Measurements from ENCODE around the gene NOC3L.

NOC3L gene

DNA sequence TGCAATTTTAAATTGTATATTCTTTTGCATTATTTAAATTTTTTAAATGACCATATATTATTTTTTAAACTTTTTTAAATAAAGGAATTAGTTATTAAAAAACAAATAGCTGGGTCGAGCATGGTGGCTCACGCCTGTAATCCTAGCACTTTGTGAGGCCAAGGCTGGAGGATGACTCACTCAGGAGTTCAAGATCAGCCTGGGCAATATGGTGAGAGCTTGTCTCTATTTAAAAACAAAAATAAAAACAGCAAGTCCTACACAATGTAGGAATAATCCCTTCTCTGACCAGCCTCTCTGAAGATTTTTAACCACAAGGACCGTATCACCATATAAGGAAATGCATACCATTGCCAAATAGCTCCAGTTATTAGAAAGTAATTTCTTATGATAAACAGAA is 19.6 kb downstream of the NOC3L start:
- Histone ChIP-seq H3K27ac (ENCODE audit: low read depth, low read length) (no peak overlapping the region), H3K4me3 (ENCODE audit: low read depth in 1 of 5, low read length in 5 of 5) (no peak overlapping the region), H3K4me1 (ENCODE audit: control insufficient read depth in 5 of 5, insufficient read depth in 5 of 5, low read length in 5 of 5) (no peaks in the 10 kb centered on the region), H3K9me3 (ENCODE audit: control insufficient read depth in 5 of 5, low read length in 5 of 5) (no peaks in the 10 kb centered on the region), H3K9ac (ENCODE audit: low read length in 5 of 5) (no peak overlapping the region), H3K27me3 (ENCODE audit: control insufficient read depth in 5 of 5, insufficient read depth in 4 of 5, low read length in 5 of 5) (no peaks in the 10 kb centered on the region), H3K36me3 (ENCODE audit: control insufficient read depth in 5 of 5, insufficient read depth in 5 of 5, low read length in 5 of 5) (peaks cover 42 to 61% (median 49%) of the 10 kb centered on the region in 5 donors)

DNA sequence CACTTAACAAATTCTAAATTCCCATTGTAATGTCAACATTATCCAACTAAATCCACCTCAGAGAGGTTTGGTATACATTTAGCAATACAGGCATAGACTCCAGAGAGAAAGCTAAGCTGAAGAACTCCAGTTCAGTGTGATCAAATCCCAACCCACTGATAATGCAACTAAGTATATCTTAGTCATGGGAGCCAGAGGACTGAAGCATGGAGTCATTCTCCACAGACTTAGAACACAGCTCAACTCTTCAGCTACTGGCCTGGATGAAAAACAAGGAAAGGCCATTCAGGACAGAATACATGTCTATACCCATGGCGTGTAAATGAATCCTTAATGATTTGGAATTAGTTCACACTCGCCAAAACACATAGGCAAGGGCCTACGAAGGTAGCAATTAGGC is 27.9 kb downstream of the NOC3L start:
- Histone ChIP-seq H3K27me3 (ENCODE audit: control insufficient read depth in 5 of 5, insufficient read depth in 4 of 5, low read length in 5 of 5) (no peaks in the 10 kb centered on the region), H3K9ac (ENCODE audit: low read length in 5 of 5) (no peak overlapping the region), H3K4me3 (ENCODE audit: low read depth in 1 of 5, low read length in 5 of 5) (no peak overlapping the region), H3K9me3 (ENCODE audit: control insufficient read depth in 5 of 5, low read length in 5 of 5) (no peaks in the 10 kb centered on the region), H3K4me1 (ENCODE audit: control insufficient read depth in 5 of 5, insufficient read depth in 5 of 5, low read length in 5 of 5) (no peaks in the 10 kb centered on the region), H3K27ac (ENCODE audit: low read depth, low read length) (no peak overlapping the region), H3K36me3 (ENCODE audit: control insufficient read depth in 5 of 5, insufficient read depth in 5 of 5, low read length in 5 of 5) (peaks cover 57 to 84% (median 65%) of the 10 kb centered on the region in 5 donors)

DNA sequence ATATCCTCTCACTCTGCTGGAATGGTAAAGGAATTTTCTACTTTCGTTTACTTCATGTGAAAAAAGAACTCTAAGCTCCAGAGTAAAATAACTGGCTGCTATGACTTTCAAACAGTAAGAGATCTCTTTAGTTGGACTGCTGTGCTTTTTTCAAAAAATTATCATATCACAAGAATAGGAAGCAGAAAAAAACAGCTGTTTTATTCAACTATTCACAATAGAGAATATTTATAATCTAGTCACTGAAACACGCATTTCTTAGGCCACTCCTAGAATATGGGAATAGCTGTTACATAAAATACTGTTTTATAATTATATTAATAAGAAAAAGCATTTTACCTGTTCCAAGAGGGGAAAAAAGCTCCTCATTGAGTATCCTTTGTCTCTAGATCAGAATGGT is 29.7 kb downstream of the NOC3L start:
- H3K4me1 ChIP-seq (ENCODE audit: control insufficient read depth in 5 of 5, insufficient read depth in 5 of 5, low read length in 5 of 5), result no peaks in the 10 kb centered on the region
- no peak overlapping the region for H3K9ac ChIP-seq (ENCODE audit: low read length in 5 of 5)
- H3K9me3 ChIP-seq (ENCODE audit: control insufficient read depth in 5 of 5, low read length in 5 of 5), result no peaks in the 10 kb centered on the region
- no peak overlapping the region for H3K4me3 ChIP-seq (ENCODE audit: low read depth in 1 of 5, low read length in 5 of 5)
- no peaks in the 10 kb centered on the region for H3K27me3 ChIP-seq (ENCODE audit: control insufficient read depth in 5 of 5, insufficient read depth in 4 of 5, low read length in 5 of 5)
- H3K27ac ChIP-seq (ENCODE audit: low read depth, low read length), result no peak overlapping the region
- peaks cover 44 to 67% (median 50%) of the 10 kb centered on the region in 5 donors for H3K36me3 ChIP-seq (ENCODE audit: control insufficient read depth in 5 of 5, insufficient read depth in 5 of 5, low read length in 5 of 5)

DNA sequence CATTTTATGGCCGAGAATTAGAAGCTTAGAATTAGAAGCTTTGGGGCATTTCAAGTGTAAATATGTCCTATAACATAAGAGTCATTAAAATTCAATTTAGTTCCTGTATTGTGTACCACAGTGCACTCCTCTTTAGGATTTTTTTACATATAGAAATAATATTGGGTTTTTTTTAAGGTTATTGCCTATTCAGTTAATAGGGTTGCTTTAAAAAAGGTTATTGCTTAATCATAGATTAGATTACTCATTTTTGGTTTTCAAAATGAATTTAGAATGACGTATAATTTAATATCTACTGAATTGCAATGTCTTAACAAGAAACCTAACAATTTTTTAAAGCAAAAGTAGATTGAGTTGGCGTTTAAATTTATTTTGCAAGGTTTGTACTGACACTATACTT is 34.1 kb downstream of the NOC3L start:
- Histone ChIP-seq H3K27ac (ENCODE audit: low read depth, low read length) (no peak overlapping the region), H3K4me1 (ENCODE audit: control insufficient read depth in 5 of 5, insufficient read depth in 5 of 5, low read length in 5 of 5) (peaks cover 0 to 6% (median 0%) of the 10 kb centered on the region in 5 donors), H3K36me3 (ENCODE audit: control insufficient read depth in 5 of 5, insufficient read depth in 5 of 5, low read length in 5 of 5) (peaks cover 21 to 58% (median 39%) of the 10 kb centered on the region in 5 donors), H3K9me3 (ENCODE audit: control insufficient read depth in 5 of 5, low read length in 5 of 5) (no peaks in the 10 kb centered on the region), H3K27me3 (ENCODE audit: control insufficient read depth in 5 of 5, insufficient read depth in 4 of 5, low read length in 5 of 5) (no peaks in the 10 kb centered on the region), H3K9ac (ENCODE audit: low read length in 5 of 5) (no peak overlapping the region), H3K4me3 (ENCODE audit: low read depth in 1 of 5, low read length in 5 of 5) (no peak overlapping the region)

DNA sequence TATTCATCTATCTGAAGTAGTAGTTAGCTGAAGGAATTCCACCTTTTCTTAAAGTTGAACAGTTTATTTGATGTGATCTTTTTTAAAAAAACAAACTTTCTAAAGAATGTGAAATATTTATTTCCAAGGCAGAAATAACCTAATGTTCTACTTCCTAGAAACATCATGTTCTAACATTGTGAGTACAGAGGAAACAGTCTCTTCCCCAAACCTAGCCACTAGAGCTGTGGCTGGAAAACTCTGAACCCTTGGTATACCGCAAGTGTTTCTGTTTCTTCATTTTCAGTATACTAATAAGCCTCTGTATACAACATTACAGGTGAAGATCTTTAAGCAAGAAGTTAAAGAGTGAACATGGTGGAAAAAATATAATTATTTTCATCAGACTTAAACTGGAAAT is 35.1 kb downstream of the NOC3L start:
- Histone ChIP-seq H3K4me3 (ENCODE audit: low read depth in 1 of 5, low read length in 5 of 5) (no peak overlapping the region), H3K9ac (ENCODE audit: low read length in 5 of 5) (no peak overlapping the region), H3K27me3 (ENCODE audit: control insufficient read depth in 5 of 5, insufficient read depth in 4 of 5, low read length in 5 of 5) (no peaks in the 10 kb centered on the region), H3K27ac (ENCODE audit: low read depth, low read length) (no peak overlapping the region), H3K4me1 (ENCODE audit: control insufficient read depth in 5 of 5, insufficient read depth in 5 of 5, low read length in 5 of 5) (peaks cover 0 to 6% (median 0%) of the 10 kb centered on the region in 5 donors), H3K9me3 (ENCODE audit: control insufficient read depth in 5 of 5, low read length in 5 of 5) (no peaks in the 10 kb centered on the region), H3K36me3 (ENCODE audit: control insufficient read depth in 5 of 5, insufficient read depth in 5 of 5, low read length in 5 of 5) (peaks cover 23 to 63% (median 39%) of the 10 kb centered on the region in 5 donors)

DNA sequence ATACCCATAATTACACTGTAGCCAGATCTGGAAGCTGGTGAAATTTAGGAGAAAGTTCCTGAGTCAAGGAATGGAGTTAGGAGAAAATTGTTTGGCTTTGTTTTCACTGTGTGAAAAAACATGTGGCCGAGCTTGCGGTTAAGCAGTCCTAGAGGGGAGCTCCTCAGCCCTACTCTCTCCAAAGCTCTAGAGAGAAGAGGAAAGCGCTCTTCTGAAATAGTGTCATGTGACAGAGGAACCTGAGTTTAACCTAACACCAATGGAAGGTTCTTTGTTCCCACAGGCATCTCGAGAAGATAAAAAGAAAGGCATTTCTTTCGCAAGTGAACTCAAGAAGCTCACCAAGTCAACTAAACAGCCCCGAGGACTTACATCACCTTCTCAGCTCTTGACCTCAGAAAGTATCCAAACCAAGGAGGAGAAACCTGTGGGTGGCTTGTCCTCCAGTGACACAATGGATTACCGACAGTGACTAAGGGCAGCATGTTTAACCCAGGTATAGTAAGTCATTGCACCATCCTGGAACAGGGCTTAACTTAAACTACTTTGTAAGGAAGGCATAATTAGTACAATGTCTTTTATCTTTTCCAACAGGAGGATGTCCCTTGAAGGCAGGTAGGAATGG is 38.0 kb downstream of the NOC3L start:
- H3K9ac ChIP-seq (ENCODE audit: low read length in 5 of 5), result no peak overlapping the region
- H3K4me3 ChIP-seq (ENCODE audit: low read depth in 1 of 5, low read length in 5 of 5), result no peak overlapping the region
- H3K27me3 ChIP-seq (ENCODE audit: control insufficient read depth in 5 of 5, insufficient read depth in 4 of 5, low read length in 5 of 5), result no peaks in the 10 kb centered on the region
- H3K27ac ChIP-seq (ENCODE audit: low read depth, low read length), result no peak overlapping the region
- peaks cover 0 to 6% (median 3%) of the 10 kb centered on the region in 5 donors for H3K4me1 ChIP-seq (ENCODE audit: control insufficient read depth in 5 of 5, insufficient read depth in 5 of 5, low read length in 5 of 5)
- H3K36me3 ChIP-seq (ENCODE audit: control insufficient read depth in 5 of 5, insufficient read depth in 5 of 5, low read length in 5 of 5), result peaks cover 19 to 46% (median 30%) of the 10 kb centered on the region in 5 donors
- H3K9me3 ChIP-seq (ENCODE audit: control insufficient read depth in 5 of 5, low read length in 5 of 5), result no peaks in the 10 kb centered on the region

DNA sequence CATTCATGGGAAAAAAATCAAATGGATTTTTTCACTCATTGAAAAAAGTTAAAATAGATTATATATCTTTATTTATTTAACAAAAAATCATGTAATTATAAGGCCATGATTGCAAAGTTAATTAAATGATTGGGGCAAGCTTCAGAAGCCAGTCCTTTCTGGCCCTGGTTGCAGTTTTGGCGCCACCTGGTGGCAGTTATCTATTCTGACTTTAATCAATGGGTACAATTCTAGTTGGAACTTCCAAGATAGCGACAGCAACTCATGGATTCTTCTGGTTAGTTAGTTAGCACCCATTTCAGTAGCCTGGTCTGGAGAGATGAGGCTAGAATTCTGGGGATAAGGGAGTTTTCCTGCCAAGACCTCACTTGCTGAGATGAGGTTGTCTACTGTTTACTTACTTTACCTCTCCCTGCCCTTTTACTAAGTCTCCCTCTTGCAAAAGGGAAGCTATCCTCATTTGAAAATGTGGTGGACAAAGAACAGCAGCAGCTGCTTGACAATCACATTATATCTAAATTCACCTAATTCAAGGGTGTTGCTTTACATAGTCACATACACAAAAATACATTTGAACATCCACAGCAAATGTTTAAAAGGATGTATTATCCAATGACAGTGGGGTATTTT is 42.3 kb downstream of the NOC3L start:
- no peaks in the 10 kb centered on the region for H3K27me3 ChIP-seq (ENCODE audit: control insufficient read depth in 5 of 5, insufficient read depth in 4 of 5, low read length in 5 of 5)
- no peak overlapping the region for H3K27ac ChIP-seq (ENCODE audit: low read depth, low read length)
- no peak overlapping the region for H3K4me3 ChIP-seq (ENCODE audit: low read depth in 1 of 5, low read length in 5 of 5)
- peaks cover 10 to 35% (median 21%) of the 10 kb centered on the region in 5 donors for H3K36me3 ChIP-seq (ENCODE audit: control insufficient read depth in 5 of 5, insufficient read depth in 5 of 5, low read length in 5 of 5)
- H3K9ac ChIP-seq (ENCODE audit: low read length in 5 of 5), result no peak overlapping the region
- H3K4me1 ChIP-seq (ENCODE audit: control insufficient read depth in 5 of 5, insufficient read depth in 5 of 5, low read length in 5 of 5), result peaks cover 0 to 10% (median 7%) of the 10 kb centered on the region in 5 donors
- no peaks in the 10 kb centered on the region for H3K9me3 ChIP-seq (ENCODE audit: control insufficient read depth in 5 of 5, low read length in 5 of 5)

DNA sequence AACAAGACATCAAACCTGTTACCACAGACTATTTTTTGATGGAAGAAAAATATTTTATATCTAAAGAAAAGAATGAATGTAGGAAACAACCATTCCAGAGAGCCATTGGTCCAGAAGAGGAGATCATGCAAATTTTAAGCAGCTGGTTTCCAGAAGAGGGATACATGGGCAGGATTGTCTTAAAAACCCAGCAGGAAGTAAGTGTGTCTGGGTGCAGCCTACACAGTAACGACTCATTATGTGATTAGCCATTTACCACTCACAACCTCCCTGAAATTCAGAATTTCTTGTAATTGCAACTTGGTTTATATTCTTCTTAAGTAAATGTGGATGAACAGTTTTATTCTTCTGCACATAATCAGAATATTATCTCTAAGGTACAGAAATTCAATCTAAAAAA is 46.2 kb downstream of the NOC3L start:
- Histone ChIP-seq H3K27me3 (ENCODE audit: control insufficient read depth in 5 of 5, insufficient read depth in 4 of 5, low read length in 5 of 5) (no peaks in the 10 kb centered on the region), H3K4me1 (ENCODE audit: control insufficient read depth in 5 of 5, insufficient read depth in 5 of 5, low read length in 5 of 5) (peaks cover 0 to 16% (median 14%) of the 10 kb centered on the region in 5 donors), H3K9me3 (ENCODE audit: control insufficient read depth in 5 of 5, low read length in 5 of 5) (no peaks in the 10 kb centered on the region), H3K36me3 (ENCODE audit: control insufficient read depth in 5 of 5, insufficient read depth in 5 of 5, low read length in 5 of 5) (peaks cover 0 to 7% (median 0%) of the 10 kb centered on the region in 5 donors), H3K4me3 (ENCODE audit: low read depth in 1 of 5, low read length in 5 of 5) (no peak overlapping the region), H3K27ac (ENCODE audit: low read depth, low read length) (peak overlapping the region; percentile 34), H3K9ac (ENCODE audit: low read length in 5 of 5) (no peak overlapping the region)

DNA sequence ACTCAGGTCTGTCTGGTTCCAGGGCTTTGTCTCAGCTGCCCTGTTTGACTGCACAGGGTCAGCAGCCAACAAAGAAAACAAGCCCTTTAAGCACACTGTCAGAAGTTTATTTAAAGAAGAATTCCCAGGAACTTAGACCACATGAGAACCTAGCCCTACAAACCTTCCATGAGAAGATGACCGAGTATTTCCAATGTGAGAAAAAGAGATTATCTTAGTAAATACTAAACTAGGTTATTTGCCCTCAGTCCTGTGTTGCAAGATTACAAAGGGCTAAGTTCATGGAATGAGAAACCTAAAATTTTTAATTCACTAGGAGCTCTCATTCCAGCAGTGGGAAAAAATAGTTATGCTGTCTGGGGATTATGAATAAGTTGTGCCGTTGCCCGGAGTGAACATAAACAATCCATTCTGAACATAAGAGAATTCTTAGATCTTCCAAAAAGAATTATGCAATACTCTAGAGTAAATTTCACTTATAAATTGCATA is 46.7 kb downstream of the NOC3L start:
- Histone ChIP-seq H3K9me3 (ENCODE audit: control insufficient read depth in 5 of 5, low read length in 5 of 5) (no peaks in the 10 kb centered on the region), H3K27me3 (ENCODE audit: control insufficient read depth in 5 of 5, insufficient read depth in 4 of 5, low read length in 5 of 5) (no peaks in the 10 kb centered on the region), H3K9ac (ENCODE audit: low read length in 5 of 5) (no peak overlapping the region), H3K4me3 (ENCODE audit: low read depth in 1 of 5, low read length in 5 of 5) (no peak overlapping the region), H3K27ac (ENCODE audit: low read depth, low read length) (peak overlapping the region; percentile 34), H3K4me1 (ENCODE audit: control insufficient read depth in 5 of 5, insufficient read depth in 5 of 5, low read length in 5 of 5) (peaks cover 0 to 16% (median 14%) of the 10 kb centered on the region in 5 donors), H3K36me3 (ENCODE audit: control insufficient read depth in 5 of 5, insufficient read depth in 5 of 5, low read length in 5 of 5) (peaks cover 0 to 7% (median 0%) of the 10 kb centered on the region in 5 donors)

DNA sequence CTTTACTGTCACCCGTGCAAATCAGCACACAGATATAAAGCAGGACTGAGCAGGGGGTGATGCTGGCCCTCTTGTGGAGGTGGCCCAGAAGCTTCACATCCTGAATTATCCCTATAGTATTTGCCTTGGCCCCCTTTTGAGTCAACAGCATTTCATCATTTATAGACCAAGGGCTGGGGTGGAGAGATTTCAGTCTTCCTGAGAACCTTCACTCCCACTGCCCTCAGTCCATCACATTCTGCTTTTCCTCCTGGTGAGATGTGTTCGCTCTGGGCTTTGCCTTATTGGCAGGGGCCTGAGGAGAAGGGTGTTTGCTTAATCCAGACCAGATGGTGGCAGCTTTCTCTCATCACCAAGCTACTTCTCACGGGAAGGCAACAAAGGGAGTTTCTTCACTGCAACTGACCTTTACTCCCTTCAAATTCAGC is 47.7 kb downstream of the NOC3L start:
- peaks cover 0 to 14% (median 12%) of the 10 kb centered on the region in 5 donors for H3K4me1 ChIP-seq (ENCODE audit: control insufficient read depth in 5 of 5, insufficient read depth in 5 of 5, low read length in 5 of 5)
- no peak overlapping the region for H3K4me3 ChIP-seq (ENCODE audit: low read depth in 1 of 5, low read length in 5 of 5)
- H3K27me3 ChIP-seq (ENCODE audit: control insufficient read depth in 5 of 5, insufficient read depth in 4 of 5, low read length in 5 of 5), result no peaks in the 10 kb centered on the region
- no peak overlapping the region for H3K9ac ChIP-seq (ENCODE audit: low read length in 5 of 5)
- no peaks in the 10 kb centered on the region for H3K9me3 ChIP-seq (ENCODE audit: control insufficient read depth in 5 of 5, low read length in 5 of 5)
- peaks cover 0 to 9% (median 0%) of the 10 kb centered on the region in 5 donors for H3K36me3 ChIP-seq (ENCODE audit: control insufficient read depth in 5 of 5, insufficient read depth in 5 of 5, low read length in 5 of 5)
- H3K27ac ChIP-seq (ENCODE audit: low read depth, low read length), result no peak overlapping the region
